Smooth muscle cell (in vitro differentiated cells): ENCODE results near the gene HSPG2. TPM values are rescaled to one million over a fixed set of nuclear protein-coding genes. Genes with fewer than 3 reads are reported as not detected.

Source experiments
- DNase-seq: peaks from one replicate; lab custom pipeline; 2025; ENCODE audit not compliant: unreplicated experiment; lab: John Stamatoyannopoulos, UW
- H2AFZ ChIP-seq: fragments of 200-600 bp; sonication (generic); 2 replicates; pipeline ENCODE4 v1.6.0; 2016; ENCODE audit warnings: antibody characterized with exemption, low read depth, mild to moderate bottlenecking
- H3F3A ChIP-seq: fragments of 200-600 bp; sonication (generic); 2 replicates; pipeline ENCODE4 v1.6.0; 2017; ENCODE audit warnings: antibody characterized with exemption, low read depth
- H3K27ac ChIP-seq: fragments of 200-600 bp; sonication (generic); 2 replicates; pipeline ENCODE4 v1.5.1; 2016; ENCODE audit warnings: low read depth, mild to moderate bottlenecking
- H3K27me3 ChIP-seq: fragments of 200-600 bp; sonication (generic); 2 replicates; pipeline ENCODE4 v1.6.1; 2016; ENCODE audit warnings: low read depth, mild to moderate bottlenecking
- H3K36me3 ChIP-seq: fragments of 200-600 bp; sonication (generic); 2 replicates; pipeline ENCODE4 v1.5.1; 2016; ENCODE audit warnings: low read depth
- H3K4me1 ChIP-seq: fragments of 200-600 bp; sonication (generic); 2 replicates; pipeline ENCODE4 v1.5.1; 2016; ENCODE audit warnings: low read depth
- H3K4me2 ChIP-seq: fragments of 200-600 bp; sonication (generic); 2 replicates; pipeline ENCODE4 v1.6.0; 2016; ENCODE audit warnings: mild to moderate bottlenecking
- H3K4me3 ChIP-seq: fragments of 200-600 bp; sonication (generic); 2 replicates; pipeline ENCODE4 v1.5.1; 2016; ENCODE audit warnings: mild to moderate bottlenecking
- H3K79me2 ChIP-seq: fragments of 200-600 bp; sonication (generic); 2 replicates; pipeline ENCODE4 v1.6.0; 2016; ENCODE audit warnings: low read depth, mild to moderate bottlenecking
- H3K9ac ChIP-seq: fragments of 200-600 bp; sonication (generic); 2 replicates; pipeline ENCODE4 v1.6.0; 2016; ENCODE audit warnings: low read depth
- H3K9me3 ChIP-seq: fragments of 200-600 bp; sonication (generic); replicated peaks from 2 replicates; pipeline ENCODE4 v1.5.1; 2016; ENCODE audit warnings: low read depth
- H4K20me1 ChIP-seq: fragments of 200-600 bp; sonication (generic); 2 replicates; pipeline ENCODE4 v1.6.0; 2016; ENCODE audit warnings: low read depth
- CTCF ChIP-seq: fragments of 200-600 bp; sonication (generic); IDR thresholded peaks from 2 replicates; pipeline ENCODE4 v1.5.1; 2017; ENCODE audit warnings: borderline replicate concordance, mild to moderate bottlenecking, antibody characterized with exemption; ENCODE audit not compliant: insufficient read depth, poor library complexity, severe bottlenecking
- WGBS: methylation state at CpG from one replicate; pipeline ENCODE4 v1.1.7; 2016; ENCODE audit warnings: low lambda C conversion rate; 5-methylcytosine and 5-hydroxymethylcytosine counted together
- polyA plus RNA-seq: library from polyadenylated mRNA; unstranded; fragments of >200 nt; fragmentation: Nextera tagmentation; extraction: Ambion mirVana; gene quantifications from 2 replicates; pipeline ENCODE4 v1.2.1, GENCODE V29; 2016
- total RNA-seq: library from RNA; depleted of rRNA; stranded (reverse); fragments of >200 nt; gene quantifications from 2 replicates; pipeline ENCODE4 v1.2.3, GENCODE V29; 2014

Gene HSPG2
- total and polyA plus RNA-seq, 2 experiments from 2014 or later = 40.7 to 46.7 TPM

DNA sequence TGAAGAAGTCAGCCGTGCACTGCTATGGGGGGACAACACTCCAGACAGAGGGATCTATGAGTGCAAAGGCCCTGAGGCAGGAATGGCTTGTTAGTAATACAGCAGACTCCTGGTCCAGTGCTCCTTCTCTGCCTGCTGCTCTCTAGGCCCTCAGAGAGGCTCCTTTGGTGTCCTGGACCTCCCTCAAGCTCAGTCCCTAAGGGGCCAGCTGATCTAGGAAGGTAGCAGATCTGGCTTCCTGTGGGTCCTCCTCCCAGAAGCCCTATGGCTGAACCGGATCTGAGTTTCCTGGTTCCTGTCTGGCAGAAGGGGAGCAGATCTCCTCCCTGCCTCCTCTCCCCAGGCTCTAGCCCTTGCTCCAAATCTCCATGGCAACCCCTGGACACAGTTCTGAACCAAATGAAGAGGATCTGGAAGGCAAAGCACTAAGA, 125.2 kb downstream of the HSPG2 start, which contains the start of gene LDLRAD2:
Gene LDLRAD2, plus strand, starts transcription at position 391 of the 431 bp plus-strand sequence. CDS start 187 bp downstream, outside the sequence.
- Histone ChIP-seq H3K4me2 (no peak within 1 kb of the TSS), H3K27me3 (no peaks in the 10 kb centered on the region), H3K36me3 (no peaks in the 10 kb centered on the region), H3K9ac (no peak within 1 kb of the TSS), H3K79me2 (no peaks in the 10 kb centered on the region), H3K4me3 (no peak within 1 kb of the TSS), H3K27ac (no peak within 1 kb of the TSS), H2AFZ (no peak within 1 kb of the TSS), H3F3A (peaks cover 14% of the 10 kb centered on the region), H3K4me1 (no peaks in the 10 kb centered on the region), H3K9me3 (no peaks in the 10 kb centered on the region), H4K20me1 (no peaks in the 10 kb centered on the region)
- no peak for TF ChIP-seq CTCF
- WGBS = 87% methylated on average over 2 of the region's 2 CpGs
- DNase-seq = no peak

DNA sequence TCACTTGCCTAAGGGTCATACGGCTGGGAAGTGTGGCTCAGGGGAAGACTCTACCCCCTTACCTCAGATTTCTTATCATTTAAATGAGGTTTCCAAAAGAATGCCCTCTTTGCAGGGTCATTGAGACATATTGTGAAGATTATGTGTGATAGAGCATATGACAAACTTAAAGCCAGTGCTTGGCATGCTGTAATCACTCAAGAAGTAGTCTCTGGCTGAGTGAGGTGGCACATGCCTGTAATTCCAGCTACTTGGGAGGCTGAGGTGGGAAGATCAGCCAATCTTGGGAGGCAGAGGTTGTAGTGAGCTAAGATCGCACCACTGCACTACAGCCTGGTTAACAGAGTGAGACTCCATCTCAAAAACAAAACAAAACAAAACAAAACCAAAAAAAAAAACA, 132.6 kb downstream of the HSPG2 start:
- no peaks in the 10 kb centered on the region for H3K9me3 ChIP-seq
- 90% methylated on average over 2 of the region's 2 CpGs for WGBS
- no peaks in the 10 kb centered on the region for H3K36me3 ChIP-seq
- H3K79me2 ChIP-seq = no peaks in the 10 kb centered on the region
- no peak overlapping the region for H3K4me3 ChIP-seq
- no peaks in the 10 kb centered on the region for H3F3A ChIP-seq
- no peak overlapping the region for H3K27ac ChIP-seq
- H3K4me1 ChIP-seq = no peaks in the 10 kb centered on the region
- no peak for DNase-seq
- H3K9ac ChIP-seq = no peak overlapping the region
- H3K4me2 ChIP-seq = no peak overlapping the region
- H4K20me1 ChIP-seq = no peaks in the 10 kb centered on the region
- H3K27me3 ChIP-seq = no peaks in the 10 kb centered on the region
- no peak overlapping the region for H2AFZ ChIP-seq
- no peak for TF ChIP-seq CTCF

DNA sequence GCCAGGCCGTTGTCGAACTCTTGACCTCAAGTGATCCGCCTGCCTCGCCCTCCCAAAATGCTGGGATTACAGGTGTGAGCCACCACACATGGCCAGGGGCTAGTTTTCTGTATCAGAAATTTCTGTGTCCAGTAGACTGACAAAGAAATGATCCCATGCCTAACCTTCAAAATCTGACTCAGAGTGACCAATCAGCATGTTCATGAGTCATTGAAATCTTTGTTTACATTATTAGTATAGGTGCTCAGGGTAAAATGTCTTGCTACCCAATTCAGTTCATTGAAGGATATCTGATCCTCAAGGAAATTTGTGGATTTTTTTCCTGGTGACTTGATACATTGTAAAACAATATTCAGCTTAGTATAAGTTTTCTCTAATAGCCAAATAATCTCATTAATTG, 136.0 kb downstream of the HSPG2 start:
- TF ChIP-seq CTCF = no peak
- no peaks in the 10 kb centered on the region for H3K79me2 ChIP-seq
- H4K20me1 ChIP-seq = no peaks in the 10 kb centered on the region
- H3K4me2 ChIP-seq = no peak overlapping the region
- H3F3A ChIP-seq = no peaks in the 10 kb centered on the region
- no peak overlapping the region for H2AFZ ChIP-seq
- no peaks in the 10 kb centered on the region for H3K27me3 ChIP-seq
- H3K4me3 ChIP-seq = no peak overlapping the region
- no peak for DNase-seq
- H3K4me1 ChIP-seq = no peaks in the 10 kb centered on the region
- H3K9me3 ChIP-seq = no peaks in the 10 kb centered on the region
- no peaks in the 10 kb centered on the region for H3K36me3 ChIP-seq
- H3K9ac ChIP-seq = no peak overlapping the region
- H3K27ac ChIP-seq = no peak overlapping the region
- WGBS = 94% methylated on average over 4 of the region's 4 CpGs

DNA sequence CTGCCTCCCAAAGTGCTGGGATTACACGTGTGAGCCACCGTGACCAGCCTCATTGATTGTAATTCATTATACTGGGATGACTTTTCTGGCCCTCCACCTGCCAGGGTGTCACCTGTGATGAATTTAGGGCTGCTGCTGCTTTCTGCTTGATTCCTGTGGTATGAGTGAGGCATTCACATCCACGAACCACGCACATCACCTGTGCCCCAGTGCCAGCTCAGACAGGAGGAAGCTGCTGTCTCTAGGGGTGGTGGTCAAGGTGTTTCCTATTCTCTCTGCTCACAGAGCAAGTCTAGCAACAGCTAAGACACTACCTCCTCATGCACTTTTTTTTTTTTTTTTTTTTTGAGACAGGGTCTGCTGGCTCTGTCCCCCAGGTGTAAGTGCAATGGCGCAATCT, 137.4 kb downstream of the HSPG2 start:
- no peaks in the 10 kb centered on the region for H3K27me3 ChIP-seq
- no peaks in the 10 kb centered on the region for H3F3A ChIP-seq
- no peak overlapping the region for H3K27ac ChIP-seq
- WGBS = 95% methylated on average over 5 of the region's 5 CpGs
- no peak for DNase-seq
- H3K9me3 ChIP-seq = no peaks in the 10 kb centered on the region
- H2AFZ ChIP-seq = no peak overlapping the region
- H4K20me1 ChIP-seq = no peaks in the 10 kb centered on the region
- H3K4me2 ChIP-seq = no peak overlapping the region
- no peak for TF ChIP-seq CTCF
- H3K79me2 ChIP-seq = no peaks in the 10 kb centered on the region
- no peaks in the 10 kb centered on the region for H3K36me3 ChIP-seq
- no peak overlapping the region for H3K4me3 ChIP-seq
- H3K4me1 ChIP-seq = no peaks in the 10 kb centered on the region
- H3K9ac ChIP-seq = no peak overlapping the region
